GM12878 (cell line): ENCODE measurements around the gene FAM228B.
"Not testable (repeated sequence)": the region's sequence is repeated elsewhere in the genome, so short reads cannot be mapped to it uniquely, and the experiment has no call there.

Source experiments
- KDM1A ChIP-seq: fragments of 200-600 bp; sonication (generic); IDR thresholded peaks from 2 replicates; pipeline ENCODE4 v1.6.1; 2016; ENCODE audit warnings: borderline replicate concordance
- LARP7 ChIP-seq: fragments of 450-650 bp; IDR thresholded peaks from 2 replicates; pipeline ENCODE4 v1.6.1; 2017; ENCODE audit warnings: mild to moderate bottlenecking
- POLR2AphosphoS5 ChIP-seq: IDR thresholded peaks from 2 replicates; pipeline ENCODE4 v1.6.1; 2011; ENCODE audit warnings: mild to moderate bottlenecking, low read length, inconsistent platforms
- TF ChIP-seq, protein P1 (sequence below), 3 experiments: IDR thresholded peaks in 2 of 3; conservative IDR thresholded peaks in 1 of 3; 2 replicates each; pipeline ENCODE4 v1.5.1; 2011; ENCODE audit warnings: low read depth in 3 of 3, low read length in 3 of 3, mild to moderate bottlenecking in 3 of 3, control low read depth in 2 of 3, moderate library complexity in 2 of 3, inconsistent platforms in 1 of 3, mixed read lengths in 1 of 3; ENCODE audit not compliant: control insufficient read depth in 2 of 3, insufficient read depth in 1 of 3; ENCODE audit errors: extremely low read depth in 1 of 3
- TF ChIP-seq, protein P2 (sequence below): IDR thresholded peaks from 2 replicates; pipeline ENCODE4 v1.6.1; 2012; ENCODE audit warnings: mild to moderate bottlenecking, low read depth, low read length

DNA sequence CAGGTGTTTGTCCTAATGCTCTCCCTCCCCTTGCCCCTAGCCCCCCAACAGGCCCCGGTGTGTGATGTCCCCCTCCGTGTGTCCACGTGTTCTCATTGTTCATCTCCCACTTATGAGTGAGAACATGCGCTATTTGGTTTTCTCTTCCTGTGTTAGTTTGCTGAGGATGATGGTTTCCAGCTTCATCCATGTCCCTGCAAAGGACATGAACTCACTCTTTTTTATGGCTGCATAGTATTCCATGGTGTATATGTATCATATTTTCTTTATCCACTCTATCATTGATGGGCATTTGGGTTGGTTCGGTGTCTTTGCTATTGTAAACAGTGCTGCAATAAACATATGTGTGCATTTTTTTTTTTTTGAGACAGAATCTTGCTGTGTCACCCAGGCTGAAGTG lies 30.0 kb upstream of the FAM228B start:
- not testable (repeated sequence) for TF ChIP-seq KDM1A, POLR2AphosphoS5, LARP7
- TF ChIP-seq, protein P1, sequence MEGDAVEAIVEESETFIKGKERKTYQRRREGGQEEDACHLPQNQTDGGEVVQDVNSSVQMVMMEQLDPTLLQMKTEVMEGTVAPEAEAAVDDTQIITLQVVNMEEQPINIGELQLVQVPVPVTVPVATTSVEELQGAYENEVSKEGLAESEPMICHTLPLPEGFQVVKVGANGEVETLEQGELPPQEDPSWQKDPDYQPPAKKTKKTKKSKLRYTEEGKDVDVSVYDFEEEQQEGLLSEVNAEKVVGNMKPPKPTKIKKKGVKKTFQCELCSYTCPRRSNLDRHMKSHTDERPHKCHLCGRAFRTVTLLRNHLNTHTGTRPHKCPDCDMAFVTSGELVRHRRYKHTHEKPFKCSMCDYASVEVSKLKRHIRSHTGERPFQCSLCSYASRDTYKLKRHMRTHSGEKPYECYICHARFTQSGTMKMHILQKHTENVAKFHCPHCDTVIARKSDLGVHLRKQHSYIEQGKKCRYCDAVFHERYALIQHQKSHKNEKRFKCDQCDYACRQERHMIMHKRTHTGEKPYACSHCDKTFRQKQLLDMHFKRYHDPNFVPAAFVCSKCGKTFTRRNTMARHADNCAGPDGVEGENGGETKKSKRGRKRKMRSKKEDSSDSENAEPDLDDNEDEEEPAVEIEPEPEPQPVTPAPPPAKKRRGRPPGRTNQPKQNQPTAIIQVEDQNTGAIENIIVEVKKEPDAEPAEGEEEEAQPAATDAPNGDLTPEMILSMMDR (IDR thresholded peaks at IDR 0.05 in 2 of 3, conservative IDR thresholded peaks at IDR 0.05 in 1 of 3; ENCODE audit: control insufficient read depth in 2 of 3, extremely low read depth in 1 of 3, insufficient read depth in 1 of 3, low read depth in 3 of 3, low read length in 3 of 3): not testable (repeated sequence)
- TF ChIP-seq, protein P2, sequence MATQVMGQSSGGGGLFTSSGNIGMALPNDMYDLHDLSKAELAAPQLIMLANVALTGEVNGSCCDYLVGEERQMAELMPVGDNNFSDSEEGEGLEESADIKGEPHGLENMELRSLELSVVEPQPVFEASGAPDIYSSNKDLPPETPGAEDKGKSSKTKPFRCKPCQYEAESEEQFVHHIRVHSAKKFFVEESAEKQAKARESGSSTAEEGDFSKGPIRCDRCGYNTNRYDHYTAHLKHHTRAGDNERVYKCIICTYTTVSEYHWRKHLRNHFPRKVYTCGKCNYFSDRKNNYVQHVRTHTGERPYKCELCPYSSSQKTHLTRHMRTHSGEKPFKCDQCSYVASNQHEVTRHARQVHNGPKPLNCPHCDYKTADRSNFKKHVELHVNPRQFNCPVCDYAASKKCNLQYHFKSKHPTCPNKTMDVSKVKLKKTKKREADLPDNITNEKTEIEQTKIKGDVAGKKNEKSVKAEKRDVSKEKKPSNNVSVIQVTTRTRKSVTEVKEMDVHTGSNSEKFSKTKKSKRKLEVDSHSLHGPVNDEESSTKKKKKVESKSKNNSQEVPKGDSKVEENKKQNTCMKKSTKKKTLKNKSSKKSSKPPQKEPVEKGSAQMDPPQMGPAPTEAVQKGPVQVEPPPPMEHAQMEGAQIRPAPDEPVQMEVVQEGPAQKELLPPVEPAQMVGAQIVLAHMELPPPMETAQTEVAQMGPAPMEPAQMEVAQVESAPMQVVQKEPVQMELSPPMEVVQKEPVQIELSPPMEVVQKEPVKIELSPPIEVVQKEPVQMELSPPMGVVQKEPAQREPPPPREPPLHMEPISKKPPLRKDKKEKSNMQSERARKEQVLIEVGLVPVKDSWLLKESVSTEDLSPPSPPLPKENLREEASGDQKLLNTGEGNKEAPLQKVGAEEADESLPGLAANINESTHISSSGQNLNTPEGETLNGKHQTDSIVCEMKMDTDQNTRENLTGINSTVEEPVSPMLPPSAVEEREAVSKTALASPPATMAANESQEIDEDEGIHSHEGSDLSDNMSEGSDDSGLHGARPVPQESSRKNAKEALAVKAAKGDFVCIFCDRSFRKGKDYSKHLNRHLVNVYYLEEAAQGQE: not testable (repeated sequence)
